Uterus (tissue), 2 donors: ENCODE results near the gene FCHSD2.

Source experiments
- CTCF ChIP-seq, 4 experiments: fragments of 200-600 bp in 2 of 4; fragments of 450-650 bp in 2 of 4; sonication (generic) in 2 of 4; IDR thresholded peaks; one replicate each; pipeline ENCODE4 v1.5.1; 2016 to 2019; ENCODE audit warnings: antibody characterized with exemption in 4 of 4, mild to moderate bottlenecking in 2 of 4, moderate library complexity in 1 of 4
- POLR2A ChIP-seq, 2 donors: fragments of 450-650 bp; IDR thresholded peaks; one replicate each; pipeline ENCODE4 v1.6.1; 2016; ENCODE audit warnings: antibody characterized with exemption in 2 of 2, mild to moderate bottlenecking in 1 of 2, moderate library complexity in 1 of 2

- TF ChIP-seq POLR2A (IDR thresholded peaks at IDR 0.05) = no peak
- no peak for TF ChIP-seq CTCF (IDR thresholded peaks at IDR 0.05)
These were observed 216.0 kb downstream of the FCHSD2 start for GRCh38 chr11:72926076-72926475.
